Activated T-helper 9 cell treated with anti-CD3 and anti-CD28 coated beads, Interleukin-2, amount 50 U/mL, for 16 hours (primary cell): ENCODE data around the gene IFT88.

Experiments used
- DNase-seq: peaks from one replicate; pipeline ENCODE4 v3.0.0-alpha.2; 2020; ENCODE audit warnings: low read depth

The IFT88 gene

GRCh38 chr13:20566468-20566897 lies 474 bp upstream of the IFT88 start:
- DNase-seq, result no peak

DNA sequence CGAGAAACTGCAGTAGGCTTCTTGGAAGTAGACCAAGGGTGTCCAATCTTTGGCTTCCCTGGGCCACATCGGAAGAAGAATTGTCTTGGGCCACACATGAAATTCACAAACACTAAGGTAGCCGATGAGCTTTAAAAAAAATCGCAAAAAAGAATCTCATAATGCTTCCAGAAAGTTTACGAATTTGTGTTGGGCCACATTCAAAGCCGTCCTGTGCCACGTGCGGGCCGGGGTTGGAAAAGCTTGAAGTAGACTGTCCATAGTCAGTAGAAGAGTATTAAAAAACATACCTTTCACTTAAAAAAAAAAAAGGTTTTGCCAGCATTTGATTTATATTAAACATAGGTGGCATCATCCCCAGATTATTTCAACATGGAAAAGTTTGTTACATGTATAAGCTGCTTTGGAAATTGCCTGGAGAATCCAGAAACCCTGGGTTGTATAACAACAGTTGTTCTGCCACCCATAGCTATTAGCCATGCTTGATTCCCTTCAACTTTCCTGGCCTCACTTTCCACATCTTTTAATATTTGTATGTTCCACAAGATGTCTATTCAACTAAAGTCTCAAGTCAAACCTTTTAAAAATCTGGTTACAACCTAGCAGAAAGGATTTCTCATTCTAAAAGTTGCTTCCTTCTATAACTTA lies 1.0 kb downstream of the IFT88 start:
- no peak for DNase-seq

- no peak for DNase-seq
These were observed 3.6 kb downstream of the IFT88 start for GRCh38 chr13:20570517-20570916.

GRCh38 chr13:20571676-20572075 lies 4.7 kb downstream of the IFT88 start:
- no peak for DNase-seq

DNA sequence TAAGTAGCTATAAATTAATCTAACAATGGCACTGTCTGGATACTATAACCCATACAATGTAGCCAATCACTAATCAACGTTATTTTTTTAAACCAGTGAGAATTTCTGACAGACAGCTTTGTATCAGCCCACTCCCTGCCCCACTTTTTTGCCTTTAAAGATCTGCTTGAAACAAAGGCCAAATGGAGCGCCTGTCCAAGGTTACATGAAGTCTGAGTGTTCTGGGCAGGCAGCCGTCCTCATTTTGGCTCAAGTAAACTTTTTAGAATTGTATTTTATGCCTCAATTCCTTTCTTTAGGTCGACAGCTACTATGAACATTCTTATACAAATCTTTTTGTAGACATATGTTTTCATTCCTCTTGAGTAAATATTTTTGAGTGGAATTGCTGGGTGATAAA lies 6.2 kb downstream of the IFT88 start:
- no peak for DNase-seq

DNA sequence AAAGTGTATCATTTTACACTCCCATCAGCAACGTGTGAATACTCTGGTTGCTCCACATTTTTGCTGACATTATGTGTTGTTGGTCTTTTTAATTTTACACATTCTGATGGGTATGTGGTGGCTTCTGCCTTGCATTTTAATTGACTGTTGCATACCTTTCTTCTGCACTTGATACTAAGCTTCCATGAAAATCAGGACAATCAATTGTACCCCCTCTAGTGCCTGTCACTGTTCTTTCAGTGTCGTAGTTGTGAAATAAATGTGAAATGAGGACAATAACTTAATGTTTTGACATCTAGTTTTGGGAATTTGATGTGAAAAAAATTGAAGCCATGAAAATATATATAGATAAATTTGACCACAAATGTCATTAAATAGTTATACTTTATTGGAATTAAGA lies 6.7 kb downstream of the IFT88 start:
- no peak for DNase-seq

DNA sequence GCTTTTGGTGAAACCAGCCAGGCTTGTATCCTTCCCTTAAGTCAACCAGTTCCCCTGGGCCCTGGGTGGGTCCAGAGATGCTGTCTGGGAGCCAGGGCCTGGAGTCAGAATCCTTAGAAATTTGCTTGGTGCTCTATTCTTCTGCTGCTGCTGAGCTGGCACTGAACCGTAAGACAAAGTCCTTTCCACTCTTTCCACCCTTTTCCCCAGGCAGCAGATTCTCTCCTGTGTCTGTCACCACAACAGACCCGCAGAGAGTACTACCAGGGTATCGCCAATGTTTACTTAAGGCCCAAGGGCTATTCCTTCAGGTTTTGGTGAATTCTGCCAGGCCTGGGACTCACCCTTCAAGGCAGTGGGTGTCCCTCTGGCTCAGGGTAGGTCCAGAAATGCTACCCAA lies 12.2 kb downstream of the IFT88 start:
- no peak for DNase-seq

DNA sequence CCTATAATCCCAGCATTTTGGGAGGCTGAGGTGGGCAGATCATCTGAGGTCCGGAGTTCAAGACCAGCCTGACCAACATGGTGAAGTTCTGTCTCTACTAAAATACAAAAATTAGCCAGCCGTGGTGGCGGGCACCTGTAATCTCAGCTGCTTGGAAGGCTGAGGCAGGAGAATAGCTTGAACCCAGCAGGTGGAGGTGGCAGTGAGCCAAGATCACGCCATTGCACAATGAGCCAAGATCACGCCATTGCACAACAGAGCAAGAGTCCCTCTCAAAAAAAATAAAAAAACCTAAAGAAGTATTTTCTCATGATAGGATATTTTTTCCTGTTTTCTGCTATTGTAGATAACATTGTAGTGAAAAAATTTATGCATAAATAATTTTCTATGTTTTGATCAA lies 13.3 kb downstream of the IFT88 start:
- no peak for DNase-seq

DNA sequence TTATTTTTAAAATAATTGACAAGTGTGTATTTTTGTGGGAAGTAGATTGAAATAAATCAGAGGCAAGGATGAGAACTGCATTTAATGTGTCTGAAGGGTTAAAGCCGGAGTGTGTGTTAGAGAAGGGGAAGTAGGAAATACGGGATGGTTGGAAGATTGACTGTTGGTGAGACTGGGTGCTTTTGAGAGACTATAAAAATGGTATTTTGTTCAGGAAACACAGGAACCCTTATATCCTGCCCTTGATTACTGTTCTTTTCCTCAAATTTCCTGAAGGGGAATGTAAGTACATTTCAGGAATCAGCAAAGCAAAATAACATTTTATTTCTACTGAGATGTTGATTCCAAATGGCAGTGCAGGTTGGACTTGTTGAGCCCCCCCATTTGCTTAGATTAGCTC lies 15.1 kb downstream of the IFT88 start:
- no peak for DNase-seq

GRCh38 chr13:20583803-20584293 lies 16.9 kb downstream of the IFT88 start:
- no peak for DNase-seq

DNA sequence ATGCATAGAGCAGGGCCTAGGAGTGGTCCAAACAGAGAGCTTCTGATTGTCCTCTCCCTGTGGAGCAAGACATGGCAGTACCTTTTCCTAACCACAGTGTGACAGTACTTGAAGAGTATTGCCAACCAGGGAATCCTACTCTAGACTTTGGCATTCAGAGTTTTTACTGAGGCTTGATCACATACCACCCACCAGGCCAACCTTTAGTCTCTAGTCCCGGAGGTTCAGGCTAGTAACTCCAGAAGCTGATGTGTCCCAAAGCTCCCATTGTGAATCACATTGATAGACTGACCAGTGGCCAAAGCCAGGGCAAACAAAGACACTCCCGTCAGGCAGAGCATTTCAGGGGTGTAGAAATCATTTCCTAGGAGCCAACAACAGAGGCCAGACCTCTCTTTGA lies 18.4 kb downstream of the IFT88 start:
- DNase-seq, result no peak

DNA sequence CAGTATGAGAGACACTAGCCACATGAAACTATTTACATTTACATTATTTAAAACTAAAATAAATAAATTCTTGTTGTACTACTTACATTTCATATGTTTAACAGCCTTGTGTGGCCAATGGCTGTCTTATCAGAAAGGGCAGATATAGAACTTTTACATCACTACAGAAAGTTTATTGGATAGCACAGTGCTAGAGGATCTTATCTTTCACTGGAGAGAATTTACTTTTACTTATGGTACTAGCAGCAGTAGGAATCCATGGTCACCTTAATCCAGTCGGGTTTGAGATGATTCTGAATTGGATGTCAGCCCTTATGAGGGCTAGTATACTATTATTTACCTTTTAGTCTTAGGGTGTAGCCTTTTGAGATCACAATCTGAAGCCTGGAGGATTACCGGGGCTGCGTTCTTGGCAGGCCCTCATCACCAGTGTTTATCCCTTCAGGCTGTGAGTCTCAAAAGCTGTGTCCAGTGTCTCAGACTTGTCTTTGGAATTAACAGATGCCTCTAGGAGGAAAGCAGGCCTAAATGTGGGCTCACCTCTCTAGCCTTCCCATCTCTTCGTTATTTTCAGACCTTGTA lies 21.7 kb downstream of the IFT88 start:
- no peak for DNase-seq

DNA sequence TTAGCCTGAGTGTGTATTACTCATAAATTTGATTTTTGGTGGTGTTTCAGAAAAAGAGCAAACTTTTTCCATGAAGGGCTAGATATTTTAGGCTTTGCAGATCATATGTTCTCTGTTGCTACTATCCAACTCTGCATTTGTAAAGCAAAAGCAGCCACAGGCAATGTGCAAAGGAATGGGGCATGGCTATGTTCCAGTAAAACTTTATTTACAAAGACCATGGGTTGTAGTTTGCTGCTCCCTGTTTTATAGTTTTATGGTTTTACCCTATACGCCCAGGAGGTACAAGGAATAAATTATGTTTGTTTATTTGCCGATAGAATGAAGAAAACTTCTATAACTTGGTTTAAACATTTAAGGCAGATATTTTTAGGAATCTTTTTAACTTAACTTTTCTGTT lies 23.6 kb downstream of the IFT88 start:
- DNase-seq, result no peak

GRCh38 chr13:20592606-20593005 lies 25.6 kb downstream of the IFT88 start:
- DNase-seq, result no peak

GRCh38 chr13:20594280-20594679 lies 27.3 kb downstream of the IFT88 start:
- DNase-seq, result no peak

GRCh38 chr13:20607015-20607414 lies 40.1 kb downstream of the IFT88 start:
- DNase-seq, result no peak

- no peak for DNase-seq
These were observed 41.6 kb downstream of the IFT88 start for GRCh38 chr13:20608438-20609020.

DNA sequence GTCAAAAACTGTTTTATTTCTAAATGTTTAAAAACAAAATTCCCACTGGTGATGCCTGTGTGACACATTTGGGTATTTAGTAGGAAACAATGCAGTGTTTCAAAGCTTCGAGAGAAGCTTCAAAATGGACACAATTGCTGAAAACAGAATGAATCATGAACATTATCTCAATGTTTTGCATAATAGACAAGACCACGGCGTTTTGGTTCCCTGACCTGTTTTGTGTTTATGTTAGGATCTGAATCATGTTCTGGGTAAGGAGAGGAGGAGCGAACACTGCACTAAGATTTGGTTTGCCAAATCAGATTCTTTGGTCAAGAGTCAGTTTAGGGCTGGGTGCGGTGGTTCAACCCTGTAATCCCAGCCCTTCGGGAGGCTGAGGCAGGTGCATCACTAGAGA lies 42.2 kb downstream of the IFT88 start:
- DNase-seq, result no peak

GRCh38 chr13:20610006-20610405 lies 43.0 kb downstream of the IFT88 start:
- no peak for DNase-seq

DNA sequence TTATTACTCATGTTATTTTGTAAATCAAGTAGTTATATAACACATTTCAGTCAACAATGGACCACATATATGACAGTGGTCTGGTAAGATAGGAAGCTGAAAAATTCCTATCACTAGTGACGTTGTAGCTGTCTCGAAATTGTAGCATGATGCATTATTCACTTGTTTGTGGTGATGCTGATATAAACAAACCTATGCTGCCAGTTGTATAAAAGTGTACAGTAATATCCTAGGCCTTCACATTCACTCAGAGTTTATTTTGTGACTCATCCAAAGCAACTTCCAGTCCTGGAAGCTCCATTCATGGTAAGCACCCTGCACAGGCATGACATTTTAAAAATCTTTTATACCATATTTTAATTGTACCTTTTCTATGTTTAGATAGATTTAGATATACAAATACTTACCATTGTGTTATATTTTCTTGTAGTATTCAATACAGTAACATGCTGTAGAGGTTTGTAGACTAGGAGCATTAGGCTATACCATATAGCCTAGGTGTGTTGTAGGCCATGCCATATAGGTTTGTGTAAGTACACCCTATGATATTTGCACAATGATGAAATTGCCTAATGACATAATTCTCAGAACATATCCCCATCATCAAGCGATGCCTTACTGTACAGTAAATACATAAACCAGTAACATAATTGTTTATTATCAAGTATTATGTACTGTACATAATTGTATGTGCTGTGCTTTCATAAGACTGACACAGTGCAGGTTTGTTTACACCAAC lies 49.3 kb downstream of the IFT88 start:
- DNase-seq, result no peak

DNA sequence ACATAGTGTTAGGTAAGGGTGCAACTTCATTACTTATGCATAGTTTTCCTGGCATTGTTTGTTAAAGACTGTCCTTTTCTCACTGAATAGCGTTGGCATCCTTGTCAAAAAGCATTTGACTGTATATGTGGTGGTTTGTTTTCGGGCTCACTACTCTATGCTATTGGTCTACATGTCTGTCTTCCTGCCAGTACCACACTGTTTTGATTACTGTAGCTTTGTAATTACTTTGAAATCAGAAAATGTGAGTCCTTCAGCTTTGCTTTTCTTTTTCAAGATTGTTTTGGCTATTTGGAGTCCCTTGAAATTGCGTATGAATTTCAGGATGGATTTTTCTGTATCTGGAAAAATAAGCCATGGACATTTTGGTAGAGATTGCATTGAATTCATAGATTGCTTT lies 56.0 kb downstream of the IFT88 start:
- no peak for DNase-seq

GRCh38 chr13:20624213-20624612 lies 57.3 kb downstream of the IFT88 start:
- DNase-seq, result no peak

GRCh38 chr13:20633802-20634201 lies 66.8 kb downstream of the IFT88 start:
- no peak for DNase-seq
